Stimulated activated CD8-positive, alpha-beta memory T cell treated with anti-CD3 and anti-CD28 coated beads, Interleukin-4, amount 100 ng/mL, for 4 hours (primary cell): ENCODE measurements around the gene CCDC85B.

ENCODE experiments used
- DNase-seq, 2 donors: peaks; one replicate each; pipeline ENCODE4 v3.0.0-alpha.2; 2020; ENCODE audit warnings: low read depth in 2 of 2, low spot score in 1 of 2

CCDC85B gene

DNA sequence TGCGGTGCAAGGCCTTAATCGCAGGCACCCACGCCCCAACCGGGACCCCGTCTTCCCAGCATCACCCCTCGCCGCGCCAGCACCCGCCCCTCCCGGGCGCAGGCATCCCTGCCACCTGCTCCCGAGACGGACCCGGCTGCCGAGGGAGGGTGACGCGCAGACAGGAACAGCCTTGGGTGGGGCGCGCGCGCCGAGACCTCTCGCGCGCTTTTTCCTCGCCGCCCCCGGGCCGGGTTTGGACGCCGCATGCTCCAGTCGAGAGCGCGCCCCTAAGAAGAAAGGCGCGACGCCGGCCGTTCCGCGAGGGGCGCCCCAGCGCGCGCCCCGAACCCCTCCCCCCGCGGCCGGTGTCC lies 33.0 kb upstream of the CCDC85B start:
- peak in 1 of 2 donors; percentile 26 for DNase-seq

DNA sequence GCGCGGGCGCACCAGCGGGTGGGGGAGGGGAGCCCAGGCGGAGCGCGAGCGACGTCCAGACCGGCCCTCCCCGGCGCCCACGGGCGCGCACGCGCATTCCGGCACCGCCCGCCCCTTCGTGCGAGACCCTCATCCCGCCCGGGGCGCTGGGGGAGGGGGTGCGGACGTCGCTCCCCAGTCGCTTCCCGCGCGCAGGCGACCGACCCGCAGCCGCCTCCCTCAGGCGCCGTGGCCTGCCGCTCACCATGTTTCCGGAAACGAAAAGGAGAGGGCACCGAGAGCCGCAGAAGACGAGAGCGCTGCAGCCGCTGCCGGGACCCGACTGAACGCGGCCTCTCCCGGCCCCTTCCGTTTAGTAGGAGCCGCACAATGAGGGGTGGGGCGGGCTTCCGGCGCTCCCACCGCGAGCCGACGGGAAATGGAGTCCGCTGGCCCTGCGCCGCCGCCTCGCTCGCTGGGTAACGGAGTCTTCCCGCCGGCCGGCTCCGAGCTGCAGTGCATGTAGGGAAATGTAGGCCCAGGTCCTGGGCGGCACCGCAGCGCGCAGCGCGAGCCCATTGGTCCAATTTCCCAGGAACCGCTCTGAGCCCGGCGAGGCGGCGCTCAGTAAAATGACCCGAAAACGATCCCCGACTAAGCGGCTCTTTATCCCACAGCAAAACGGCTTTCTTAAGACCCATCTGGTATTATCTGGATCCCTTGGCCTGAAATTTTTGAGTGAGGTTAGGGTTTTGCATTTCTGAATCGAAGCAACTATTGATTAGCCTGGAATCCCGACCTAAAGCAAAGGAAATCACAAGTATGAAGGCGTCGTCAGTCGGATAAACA lies 32.4 kb upstream of the CCDC85B start, which contains the start of gene CFL1:
TSS of gene CFL1 (minus strand) at position 328 of the 828 bp plus-strand sequence. CDS start at position 247, 81 bp downstream.
- DNase-seq: peak; percentile 90 to 95

DNA sequence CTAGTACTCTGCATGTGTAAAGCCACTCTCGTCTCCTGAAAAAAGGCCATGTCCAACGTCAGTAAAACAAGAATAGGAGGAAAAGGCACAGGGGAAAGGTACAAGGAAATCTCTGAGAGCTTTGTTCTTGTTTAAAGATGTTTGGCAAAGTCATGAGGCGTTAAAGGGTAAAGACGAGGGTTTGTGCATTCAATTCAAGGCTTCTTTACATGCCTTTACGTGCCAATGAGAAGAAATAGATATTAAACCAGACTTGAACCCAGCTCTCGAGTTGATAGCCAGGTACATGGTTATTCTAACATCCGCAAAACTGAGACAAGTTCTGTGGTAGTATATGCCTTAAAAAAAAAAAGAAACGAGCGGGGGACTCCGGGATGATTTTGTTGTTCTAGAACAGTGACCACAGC lies 31.8 kb upstream of the CCDC85B start:
- DNase-seq: no peak

GRCh38 chr11:65859095-65859811 lies 31.2 kb upstream of the CCDC85B start:
- DNase-seq: peak; percentile 92 to 99

GRCh38 chr11:65859812-65860277 lies 30.6 kb upstream of the CCDC85B start:
- no peak for DNase-seq

DNA sequence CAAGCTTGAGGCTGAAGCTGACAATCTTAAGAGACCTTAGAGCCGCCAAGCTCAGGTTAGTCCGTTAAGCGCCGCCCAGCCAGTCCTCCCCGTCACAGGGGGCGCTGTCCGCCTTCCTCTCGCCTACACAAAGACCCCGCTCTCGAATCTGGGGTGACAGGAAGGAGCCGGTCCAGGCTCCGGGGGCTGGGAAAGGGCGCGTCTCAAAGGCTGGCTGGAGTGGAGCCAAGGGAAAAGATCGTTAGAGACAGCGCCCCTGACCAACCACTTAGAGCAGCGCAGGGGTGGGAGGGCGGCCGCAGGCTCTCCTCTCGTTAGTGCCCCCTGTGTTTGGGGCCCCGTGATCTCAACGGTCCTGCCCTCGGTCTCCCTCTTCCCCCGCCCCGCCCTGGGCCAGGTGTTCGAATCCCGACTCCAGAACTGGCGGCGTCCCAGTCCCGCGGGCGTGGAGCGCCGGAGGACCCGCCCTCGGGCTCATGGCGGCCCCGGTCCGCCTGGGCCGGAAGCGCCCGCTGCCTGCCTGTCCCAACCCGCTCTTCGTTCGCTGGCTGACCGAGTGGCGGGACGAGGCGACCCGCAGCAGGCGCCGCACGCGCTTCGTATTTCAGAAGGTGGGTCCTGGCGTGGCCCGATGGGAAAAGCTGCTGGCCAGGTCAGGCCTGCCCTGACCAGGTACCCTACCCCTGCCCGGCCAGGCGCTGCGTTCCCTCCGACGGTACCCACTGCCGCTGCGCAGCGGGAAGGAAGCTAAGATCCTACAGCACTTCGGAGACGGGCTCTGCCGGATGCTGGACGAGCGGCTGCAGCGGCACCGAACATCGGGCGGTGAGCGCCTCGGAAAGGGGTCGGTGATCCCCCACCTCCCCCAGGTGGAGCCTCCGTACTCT lies 30.0 kb upstream of the CCDC85B start, which contains the start of gene MUS81:
TSS of gene MUS81 (plus strand) at position 156 of the 887 bp plus-strand sequence. CDS start at position 477, 321 bp downstream.
- DNase-seq: peak; percentile 92 to 94

DNA sequence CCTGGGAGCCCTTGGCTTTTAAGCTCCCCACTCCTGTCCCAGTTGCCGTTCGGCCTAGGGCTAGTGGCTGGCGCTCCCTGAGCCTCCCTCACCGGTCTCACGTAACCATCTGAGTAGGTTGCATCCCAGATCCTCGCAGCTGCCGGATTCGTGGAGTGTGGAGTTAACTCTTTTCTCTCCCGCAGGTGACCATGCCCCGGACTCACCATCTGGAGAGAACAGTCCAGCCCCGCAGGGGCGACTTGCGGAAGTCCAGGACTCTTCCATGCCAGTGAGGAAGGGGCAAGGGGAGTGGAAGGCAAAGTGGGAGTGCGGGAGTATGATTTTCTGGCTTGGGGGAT lies 29.3 kb upstream of the CCDC85B start:
- no peak for DNase-seq

DNA sequence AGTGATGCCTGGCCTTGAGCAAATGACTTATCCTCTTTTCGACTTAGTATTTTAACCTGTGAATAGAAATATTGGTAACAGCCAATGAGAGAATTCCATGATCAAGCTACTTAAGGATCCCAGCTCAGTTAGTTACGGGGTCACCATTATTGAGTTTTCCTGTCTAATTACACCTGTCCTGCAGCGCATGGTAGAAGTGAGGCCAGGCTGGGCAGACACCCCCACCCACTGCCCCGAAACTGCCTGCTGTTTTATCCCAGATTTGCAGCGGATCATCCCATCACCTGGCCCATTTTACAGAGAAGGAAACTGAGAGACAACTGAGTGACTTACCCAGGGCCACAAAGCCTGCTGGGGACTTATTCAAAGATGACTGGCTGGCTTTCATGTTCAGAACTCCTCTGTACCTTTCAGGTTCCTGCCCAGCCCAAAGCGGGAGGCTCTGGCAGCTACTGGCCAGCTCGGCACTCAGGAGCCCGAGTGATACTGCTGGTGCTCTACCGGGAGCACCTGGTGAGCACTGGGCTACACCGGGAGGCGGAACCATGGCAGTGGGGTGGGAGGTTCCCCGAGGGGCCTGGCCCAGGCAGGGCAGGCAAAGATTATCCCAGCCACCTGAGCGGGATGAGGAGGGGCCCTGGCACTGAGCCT lies 28.8 kb upstream of the CCDC85B start:
- DNase-seq: no peak

DNA sequence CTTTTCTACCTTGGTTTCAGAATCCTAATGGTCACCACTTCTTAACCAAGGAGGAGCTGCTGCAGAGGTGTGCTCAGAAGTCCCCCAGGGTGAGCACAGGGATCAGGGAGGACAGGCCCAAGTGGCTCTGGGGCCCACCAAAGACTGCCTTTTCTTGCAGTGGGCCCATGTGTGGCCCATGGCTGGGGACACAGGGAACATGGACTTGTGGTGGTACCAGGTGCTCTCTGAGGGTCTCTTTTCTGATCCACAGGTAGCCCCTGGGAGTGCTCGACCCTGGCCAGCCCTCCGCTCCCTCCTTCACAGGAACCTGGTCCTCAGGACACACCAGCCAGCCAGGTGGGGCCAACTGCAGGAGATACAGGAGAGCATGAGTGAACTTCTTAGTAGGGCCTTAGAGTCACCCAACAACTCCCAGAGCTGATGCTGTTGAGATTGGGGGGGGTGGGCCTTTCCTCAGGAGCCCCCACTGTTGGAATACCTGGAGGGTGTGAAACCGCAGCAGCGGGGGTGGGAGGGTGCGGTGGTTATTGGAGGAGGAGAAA lies 28.2 kb upstream of the CCDC85B start:
- no peak for DNase-seq

DNA sequence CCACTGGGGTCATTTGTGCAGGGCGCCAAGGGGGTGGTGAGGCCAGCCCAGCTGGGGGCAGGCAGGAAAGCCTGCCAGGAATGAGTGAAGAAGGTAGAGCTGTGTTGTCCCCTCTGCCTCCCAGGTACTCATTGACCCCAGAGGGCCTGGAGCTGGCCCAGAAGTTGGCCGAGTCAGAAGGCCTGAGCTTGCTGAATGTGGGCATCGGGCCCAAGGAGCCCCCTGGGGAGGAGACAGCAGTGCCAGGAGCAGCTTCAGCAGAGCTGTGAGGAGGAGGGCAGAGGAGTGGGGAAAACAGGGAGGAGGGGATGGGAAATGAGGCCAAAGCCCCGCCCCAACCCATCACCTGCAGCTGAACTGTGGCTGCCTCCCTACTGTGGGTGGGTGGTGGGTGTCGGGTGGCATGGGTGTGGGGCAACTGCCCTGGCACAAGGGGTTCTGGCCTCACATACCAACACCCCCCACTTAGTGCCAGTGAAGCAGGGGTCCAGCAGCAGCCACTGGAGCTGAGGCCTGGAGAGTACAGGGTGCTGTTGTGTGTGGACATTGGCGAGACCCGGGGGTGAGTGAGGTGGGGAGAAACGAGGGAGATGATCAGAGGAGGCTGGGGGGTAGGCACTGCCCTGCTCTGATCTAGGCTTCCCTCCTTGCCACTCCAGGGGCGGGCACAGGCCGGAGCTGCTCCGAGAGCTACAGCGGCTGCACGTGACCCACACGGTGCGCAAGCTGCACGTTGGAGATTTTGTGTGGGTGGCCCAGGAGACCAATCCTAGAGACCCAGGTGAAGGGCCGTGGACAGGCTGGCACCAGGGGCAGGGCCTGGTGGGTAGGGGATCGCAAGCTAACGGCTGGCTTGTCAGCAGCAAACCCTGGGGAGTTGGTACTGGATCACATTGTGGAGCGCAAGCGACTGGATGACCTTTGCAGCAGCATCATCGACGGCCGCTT lies 27.3 kb upstream of the CCDC85B start:
- no peak for DNase-seq

GRCh38 chr11:65863889-65864705 lies 26.4 kb upstream of the CCDC85B start:
- DNase-seq: no peak

GRCh38 chr11:65864706-65865471 lies 25.6 kb upstream of the CCDC85B start:
- DNase-seq: no peak

DNA sequence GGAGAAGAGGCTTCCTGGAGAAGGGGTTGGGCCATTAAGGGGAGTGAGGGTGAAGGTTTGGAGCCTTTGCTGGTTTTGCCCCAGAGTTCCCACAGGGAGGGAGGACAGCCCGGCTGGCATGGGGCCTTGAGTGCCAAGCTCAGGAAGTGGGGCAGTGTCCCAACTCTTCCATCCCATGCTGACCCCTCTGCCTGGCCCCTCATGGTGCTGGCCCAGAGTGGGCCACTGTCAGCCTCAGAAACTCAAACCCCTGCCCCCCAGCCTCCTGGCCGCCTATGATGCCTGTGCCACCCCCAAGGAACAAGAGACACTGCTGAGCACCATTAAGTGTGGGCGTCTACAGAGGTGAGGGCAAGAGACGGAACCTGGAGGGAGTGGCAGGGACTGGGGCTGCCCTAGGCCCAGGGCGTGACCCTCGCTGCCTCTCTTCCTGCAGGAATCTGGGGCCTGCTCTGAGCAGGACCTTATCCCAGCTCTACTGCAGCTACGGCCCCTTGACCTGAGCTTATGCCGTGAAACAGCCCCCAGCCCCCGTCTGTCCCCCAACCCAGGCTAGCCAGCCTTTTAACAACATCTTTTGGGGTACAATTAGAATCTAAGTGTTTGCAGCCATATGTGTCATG lies 24.8 kb upstream of the CCDC85B start:
- no peak for DNase-seq

DNA sequence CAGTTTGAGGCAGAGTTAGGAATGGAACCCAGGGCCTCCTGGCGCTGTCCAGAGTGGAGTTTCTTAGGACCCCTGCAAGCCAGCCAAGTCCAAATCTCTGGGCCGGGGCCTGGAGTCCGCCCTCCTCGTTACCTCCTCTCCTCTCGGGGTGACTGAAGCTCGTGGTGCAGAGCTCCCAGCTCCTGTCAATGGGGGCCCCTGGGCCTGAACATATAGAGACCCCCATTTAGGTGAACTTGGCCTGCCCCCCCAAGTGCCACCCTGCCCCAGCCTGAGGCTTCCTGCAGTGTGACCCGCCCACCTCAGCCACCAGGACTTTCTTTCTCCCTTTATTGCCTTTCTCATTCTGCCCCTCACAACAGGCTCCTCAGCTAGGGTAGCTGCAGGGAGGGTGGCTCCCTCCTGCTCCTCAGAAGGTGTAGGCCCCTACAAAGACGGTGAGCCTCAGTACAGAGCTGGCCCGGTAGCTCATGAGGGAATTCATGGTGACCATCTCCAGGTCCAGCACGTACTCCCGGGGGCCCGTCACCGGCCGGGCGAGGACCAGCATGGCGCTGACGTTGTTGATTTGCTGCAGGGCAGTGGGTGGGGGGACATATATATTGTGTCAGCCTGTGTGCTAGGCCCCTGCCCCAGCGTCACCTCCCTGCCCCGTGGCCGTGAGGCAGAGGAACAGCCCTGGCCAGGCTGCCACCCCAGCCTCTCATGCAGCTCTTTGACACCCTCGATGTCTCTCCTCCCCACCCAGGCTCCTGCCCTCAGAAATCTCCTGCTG lies 23.8 kb upstream of the CCDC85B start:
- DNase-seq: no peak

GRCh38 chr11:65867284-65868071 lies 23.0 kb upstream of the CCDC85B start:
- DNase-seq: no peak
